Naive thymus-derived CD4-positive, alpha-beta T cell (primary cell): ENCODE results near the gene PIK3R1. TPM values are rescaled to one million over a fixed set of nuclear protein-coding genes. Genes with fewer than 3 reads are reported as not detected.

ENCODE experiments used
- ATAC-seq: fragments of 150-1000 bp; cut with Tn5 transposase; 2 replicates; pipeline ENCODE4 v1.10.0; 2021; ENCODE audit warnings: mild to moderate bottlenecking, moderate library complexity
- CTCF ChIA-PET: fragments of 350-600 bp; sonication (Branson Sonifier 250); formaldehyde crosslinking; loops from one replicate; lab custom pipeline; 2021; ENCODE audit warnings: antibody characterized with exemption; lab: Charles Lee
- POLR2A ChIA-PET: fragments of 350-600 bp; sonication (Branson Sonifier 250); formaldehyde crosslinking; loops from one replicate; lab custom pipeline; 2021; ENCODE audit warnings: antibody characterized with exemption, inconsistent platforms; lab: Charles Lee
- DNase-seq, 9 donors: peaks; one replicate each; pipeline versions ENCODE4 v3.0.0 to v3.0.0-alpha.2; 2020 to 2022; ENCODE audit warnings: mixed read lengths in 1 of 9
- H3K27ac ChIP-seq: one replicate; pipeline ENCODE4 v1.7.0; 2013; ENCODE audit warnings: mild to moderate bottlenecking, low read depth, low read length, moderate library complexity
- H3K27me3 ChIP-seq, 2 donors: one replicate each; pipeline ENCODE4 v1.7.0; 2013; ENCODE audit warnings: low read length in 2 of 2, mild to moderate bottlenecking in 2 of 2, moderate library complexity in 2 of 2; ENCODE audit not compliant: control insufficient read depth in 2 of 2, insufficient read depth in 2 of 2
- H3K36me3 ChIP-seq, 3 experiments: 1 replicate in 2 of 3; 2 replicates in 1 of 3; pipeline ENCODE4 v1.7.0; 2013; ENCODE audit warnings: low read length in 3 of 3, mild to moderate bottlenecking in 3 of 3, moderate library complexity in 1 of 3; ENCODE audit not compliant: insufficient read depth in 3 of 3, control insufficient read depth in 2 of 3
- H3K4me1 ChIP-seq, 2 donors: one replicate each; pipeline ENCODE4 v1.7.0; 2013; ENCODE audit warnings: low read length in 2 of 2, mild to moderate bottlenecking in 2 of 2, moderate library complexity in 1 of 2; ENCODE audit not compliant: control insufficient read depth in 2 of 2, insufficient read depth in 2 of 2
- H3K4me3 ChIP-seq: 2 replicates; pipeline ENCODE4 v1.7.0; 2013; ENCODE audit warnings: mild to moderate bottlenecking, low read length
- H3K9me3 ChIP-seq, 3 experiments: 1 replicate in 2 of 3; 2 replicates in 1 of 3; pipeline ENCODE4 v1.7.0; 2013; ENCODE audit warnings: low read length in 3 of 3; ENCODE audit not compliant: control insufficient read depth in 2 of 3
- H3K27ac Mint-ChIP-seq, 9 donors: one replicate each; pipeline ENCODE4 v1.8.0; 2020 to 2022; ENCODE audit warnings: mixed read lengths in 9 of 9, mild to moderate bottlenecking in 8 of 9, moderate library complexity in 5 of 9, inconsistent platforms in 2 of 9
- H3K27me3 Mint-ChIP-seq, 5 donors: one replicate each; pipeline ENCODE4 v1.8.0; 2021 to 2022; ENCODE audit warnings: mixed read lengths in 5 of 5, mild to moderate bottlenecking in 1 of 5
- H3K36me3 Mint-ChIP-seq, 5 donors: one replicate each; pipeline ENCODE4 v1.8.0; 2020 to 2022; ENCODE audit warnings: mixed read lengths in 5 of 5, mild to moderate bottlenecking in 3 of 5, inconsistent platforms in 1 of 5
- H3K4me1 Mint-ChIP-seq, 7 donors: one replicate each; pipeline ENCODE4 v1.8.0; 2020 to 2022; ENCODE audit warnings: mixed read lengths in 7 of 7, mild to moderate bottlenecking in 3 of 7, inconsistent platforms in 1 of 7
- H3K4me3 Mint-ChIP-seq, 10 donors: one replicate each; pipeline ENCODE4 v1.8.0; 2020 to 2022; ENCODE audit warnings: mild to moderate bottlenecking in 10 of 10, mixed read lengths in 10 of 10, moderate library complexity in 6 of 10, inconsistent platforms in 2 of 10
- H3K9me3 Mint-ChIP-seq, 11 donors: one replicate each; pipeline ENCODE4 v1.8.0; 2020 to 2022; ENCODE audit warnings: mixed read lengths in 11 of 11, mild to moderate bottlenecking in 4 of 11, inconsistent platforms in 1 of 11, moderate library complexity in 1 of 11
- intact Hi-C, 2 donors: fragments of 100-400 bp; cut with micrococcal nuclease; formaldehyde crosslinking; loops; one replicate each; pipeline ENCODE4 v1.15.1; 2023
- polyA plus RNA-seq, 2 donors: library from polyadenylated mRNA; unstranded; fragments of 300-500 nt; fragmentation: Illumina TruSeq; gene quantifications; one replicate each; pipeline ENCODE4 v1.2.3, GENCODE V29; 2021
- total RNA-seq, 6 experiments: library from RNA in 5 of 6; stranded (reverse) in 5 of 6; gene quantifications; 1 replicate in 5 of 6; 2 replicates in 1 of 6; pipeline ENCODE4 v1.2.3 and lab custom pipeline; 2021 to 2026

Gene PIK3R1
- total and polyA plus RNA-seq, 7 experiments from 2014 or later: 72.0 to 207 (median 119) TPM

- Mint-ChIP-seq H3K4me3 (peak overlapping the region; percentile 15 to 79 (median 58)), H3K27ac (peak overlapping the region; percentile 10 to 95 (median 91)), H3K36me3 (peaks cover 0 to 2% (median 0%) of the 10 kb centered on the region in 5 donors), H3K9me3 (no peaks in the 10 kb centered on the region), H3K4me1 (peaks cover 65 to 94% (median 89%) of the 10 kb centered on the region in 7 donors), H3K27me3 (no peaks in the 10 kb centered on the region)
- Histone ChIP-seq H3K4me1 (peaks cover 51 to 66% of the 10 kb centered on the region in 2 donors), H3K36me3 (no peaks in the 10 kb centered on the region), H3K4me3 (peak overlapping the region; percentile 5), H3K9me3 (no peaks in the 10 kb centered on the region), H3K27ac (peak overlapping the region; percentile 60), H3K27me3 (no peaks in the 10 kb centered on the region)
- intact Hi-C loops: loop anchor here (1.0 to 10.0 kb wide), 6 partner anchors 12 to 1247 kb away; partner anchors contain the start of gene PIK3R1 (in 2 of the 2)
- POLR2A ChIA-PET: interaction anchor here (1.0 to 2.7 kb wide), 4 partner anchors 13 to 1005 kb away, joined by 3 to 14 read pairs (median 4); partner anchors contain the start of gene PIK3R1
- DNase-seq (peak in 7 of 9 donors; percentile 28 to 70 (median 41)), ATAC-seq (peak; percentile 68)
- CTCF ChIA-PET: interaction anchor here (0.7 to 3.9 kb wide), 2 partner anchors 159 to 1005 kb away, joined by 4 to 33 read pairs; no protein-coding TSS in a partner anchor
Measured at GRCh38 chr5:68251386-68251785, 35.8 kb downstream of the PIK3R1 start.

GRCh38 chr5:68251804-68252522 lies 36.4 kb downstream of the PIK3R1 start:
- H3K4me1 Mint-ChIP-seq: peaks cover 65 to 96% (median 90%) of the 10 kb centered on the region in 7 donors
- no peaks in the 10 kb centered on the region for H3K36me3 ChIP-seq
- no peaks in the 10 kb centered on the region for H3K27me3 Mint-ChIP-seq
- peak overlapping the region; percentile 15 to 79 (median 58) for H3K4me3 Mint-ChIP-seq
- H3K9me3 ChIP-seq: no peaks in the 10 kb centered on the region
- peaks cover 0 to 5% (median 0%) of the 10 kb centered on the region in 5 donors for H3K36me3 Mint-ChIP-seq
- CTCF ChIA-PET: interaction anchor here (0.7 to 3.9 kb wide), 12 partner anchors 8 to 1037 kb away, joined by 3 to 33 read pairs (median 6); partner anchors contain the start of gene PIK3R1
- peak overlapping the region; percentile 38 to 95 (median 91) for H3K27ac Mint-ChIP-seq
- intact Hi-C loops: loop anchor here (1.0 to 10.0 kb wide), 9 partner anchors 13 to 1247 kb away; partner anchors contain the start of gene PIK3R1 (in 2 of the 2)
- no peak for DNase-seq
- POLR2A ChIA-PET: interaction anchor here (0.7 to 6.8 kb wide), 10 partner anchors 10 to 1005 kb away, joined by 3 to 39 read pairs (median 4); partner anchors contain the start of gene PIK3R1
- ATAC-seq: no peak
- H3K9me3 Mint-ChIP-seq: no peaks in the 10 kb centered on the region
- peaks cover 57 to 70% of the 10 kb centered on the region in 2 donors for H3K4me1 ChIP-seq
- peak overlapping the region; percentile 5 for H3K4me3 ChIP-seq
- H3K27ac ChIP-seq: peak overlapping the region; percentile 60
- H3K27me3 ChIP-seq: no peaks in the 10 kb centered on the region

DNA sequence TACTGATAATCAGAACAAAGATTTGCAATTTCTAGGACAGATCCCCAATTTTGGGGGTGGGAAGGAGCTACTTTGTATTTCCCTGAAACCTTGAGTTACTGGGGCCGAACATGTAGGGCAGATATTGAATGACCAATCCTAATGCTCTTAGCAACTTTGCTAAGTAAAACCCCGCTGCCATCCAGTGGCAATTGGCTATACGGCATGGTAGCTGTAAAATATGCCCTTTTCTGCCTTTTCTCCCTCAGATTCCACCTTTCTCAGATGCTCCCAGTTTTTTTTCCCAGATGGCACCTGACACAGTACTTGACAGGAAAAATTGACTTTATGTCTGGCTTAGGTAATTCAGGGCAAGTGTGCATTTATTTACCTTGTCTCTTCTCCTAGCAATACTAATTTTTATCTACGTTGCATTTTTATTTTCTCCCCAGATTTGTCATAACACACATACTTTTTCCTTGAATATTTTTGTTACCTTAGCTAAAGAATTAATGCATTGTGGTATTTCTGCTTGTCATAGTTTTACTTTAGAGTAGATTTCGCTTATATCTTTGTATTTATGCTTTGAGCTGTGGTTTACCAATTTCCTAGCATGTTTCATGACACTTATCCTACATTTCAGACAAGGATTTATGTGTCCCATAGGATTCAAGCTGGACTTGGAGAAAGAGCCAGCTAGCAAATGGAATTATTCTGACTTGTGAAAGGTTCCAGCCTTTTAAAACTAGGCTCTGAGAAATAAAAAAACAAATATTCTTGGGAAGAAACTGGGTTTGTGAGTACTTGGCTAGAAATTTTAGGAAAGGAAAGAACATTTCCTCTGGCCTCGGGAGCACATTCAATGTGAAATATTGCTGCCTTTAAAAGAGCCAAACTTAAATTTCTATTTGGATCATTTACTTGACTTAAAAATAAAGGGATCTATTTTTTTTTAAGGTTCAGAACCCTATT lies 37.4 kb downstream of the PIK3R1 start:
- H3K9me3 Mint-ChIP-seq: no peaks in the 10 kb centered on the region
- H3K4me3 ChIP-seq: no peak overlapping the region
- H3K27me3 ChIP-seq: no peaks in the 10 kb centered on the region
- peak overlapping the region; percentile 60 for H3K27ac ChIP-seq
- peak; percentile 53 for ATAC-seq
- peak in 5 of 9 donors; percentile 31 to 43 (median 33) for DNase-seq
- peaks cover 67 to 77% of the 10 kb centered on the region in 2 donors for H3K4me1 ChIP-seq
- peak overlapping the region in 5 of 10 donors; percentile 1 to 79 (median 57) for H3K4me3 Mint-ChIP-seq
- POLR2A ChIA-PET: interaction anchor here (0.7 to 6.8 kb wide), 10 partner anchors 9 to 1006 kb away, joined by 3 to 39 read pairs (median 3); partner anchors contain the start of gene PIK3R1
- CTCF ChIA-PET: interaction anchor here (0.6 to 3.9 kb wide), 17 partner anchors 8 to 1050 kb away, joined by 3 to 33 read pairs (median 4); partner anchors contain the start of gene PIK3R1
- no peaks in the 10 kb centered on the region for H3K27me3 Mint-ChIP-seq
- intact Hi-C loops: loop anchor here (1.0 to 10.0 kb wide), 7 partner anchors 36 to 1248 kb away; partner anchors contain the start of gene PIK3R1 (in 1 of the 2)
- peak overlapping the region in 8 of 9 donors; percentile 53 to 95 (median 92) for H3K27ac Mint-ChIP-seq
- H3K4me1 Mint-ChIP-seq: peaks cover 71 to 98% (median 94%) of the 10 kb centered on the region in 7 donors
- no peaks in the 10 kb centered on the region for H3K9me3 ChIP-seq
- no peaks in the 10 kb centered on the region for H3K36me3 ChIP-seq
- H3K36me3 Mint-ChIP-seq: peaks cover 0 to 8% (median 0%) of the 10 kb centered on the region in 5 donors

DNA sequence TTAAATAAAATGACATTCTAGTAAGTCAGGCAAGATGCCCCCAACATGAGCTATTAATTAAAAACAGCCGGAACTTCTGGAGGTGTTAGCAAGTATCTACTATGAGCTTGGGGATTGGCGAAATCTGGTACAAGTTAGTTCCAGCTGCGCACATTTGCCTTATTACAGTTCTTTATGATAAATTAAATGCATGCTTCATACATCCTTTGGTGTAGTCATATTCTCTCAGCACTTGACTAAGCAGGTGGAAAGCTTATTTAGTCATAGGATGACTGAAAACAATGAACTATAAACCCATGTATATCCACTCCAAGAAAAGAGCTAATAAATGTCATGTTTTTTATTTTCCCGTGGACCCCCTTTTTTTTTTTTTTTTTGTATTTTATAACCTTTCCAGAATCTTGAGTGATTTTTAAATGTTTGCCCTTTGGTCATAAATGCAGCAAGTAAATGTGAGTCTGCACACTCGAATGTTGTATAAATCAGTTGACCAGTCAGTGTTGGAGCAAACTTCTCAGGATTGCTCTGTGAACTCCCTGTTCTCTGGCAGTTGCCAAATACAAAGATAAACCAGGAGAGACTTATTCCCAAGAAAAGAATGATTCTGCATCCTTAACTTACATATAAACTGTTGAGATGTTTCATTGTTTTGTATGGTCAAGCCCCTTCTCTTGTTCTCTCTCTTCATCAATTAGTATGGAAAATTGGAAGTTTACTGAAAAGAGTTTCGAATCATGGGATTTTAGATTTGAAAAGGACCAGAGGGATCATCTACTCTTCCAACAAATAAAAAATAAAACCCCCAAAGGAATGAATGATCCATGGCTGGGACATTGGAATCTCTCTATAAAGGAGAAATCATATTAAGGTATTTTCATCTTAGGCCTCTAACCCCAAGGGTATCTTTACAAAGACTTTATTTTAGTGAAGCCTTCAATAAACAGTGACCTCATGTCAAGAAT lies 38.3 kb downstream of the PIK3R1 start:
- H3K9me3 ChIP-seq: no peaks in the 10 kb centered on the region
- Mint-ChIP-seq H3K36me3 (peaks cover 0 to 8% (median 0%) of the 10 kb centered on the region in 5 donors), H3K9me3 (no peaks in the 10 kb centered on the region), H3K27ac (peak overlapping the region in 8 of 9 donors; percentile 75 to 95 (median 90)), H3K4me3 (peak overlapping the region in 6 of 10 donors; percentile 1 to 80 (median 34)), H3K4me1 (peaks cover 74 to 99% (median 96%) of the 10 kb centered on the region in 7 donors), H3K27me3 (no peaks in the 10 kb centered on the region)
- H3K4me3 ChIP-seq: no peak overlapping the region
- ChIA-PET POLR2A (interaction anchor here (0.7 to 6.8 kb wide), 9 partner anchors 10 to 1007 kb away, joined by 3 to 39 read pairs (median 7); partner anchors contain the start of gene PIK3R1), CTCF (interaction anchor here (0.6 to 3.9 kb wide), 16 partner anchors 7 to 1051 kb away, joined by 3 to 33 read pairs (median 4); partner anchors contain the start of gene PIK3R1)
- H3K27me3 ChIP-seq: no peaks in the 10 kb centered on the region
- ATAC-seq (no peak), DNase-seq (no peak)
- intact Hi-C loops: loop anchor here (2.0 to 10.0 kb wide), 8 partner anchors 17 to 1249 kb away; partner anchors contain the start of gene PIK3R1 (in 1 of the 2)
- H3K36me3 ChIP-seq: no peaks in the 10 kb centered on the region
- H3K4me1 ChIP-seq: peaks cover 76 to 87% of the 10 kb centered on the region in 2 donors
- peak overlapping the region; percentile 59 for H3K27ac ChIP-seq

- intact Hi-C loops: loop anchor here (1.0 to 10.0 kb wide), 7 partner anchors 16 to 1250 kb away; partner anchors contain the start of gene PIK3R1 (in 2 of the 2)
- Histone ChIP-seq H3K9me3 (no peaks in the 10 kb centered on the region), H3K27ac (peak overlapping the region; percentile 59), H3K4me3 (peak overlapping the region; percentile 40), H3K36me3 (no peaks in the 10 kb centered on the region), H3K27me3 (no peaks in the 10 kb centered on the region), H3K4me1 (peaks cover 85 to 87% of the 10 kb centered on the region in 2 donors)
- Mint-ChIP-seq H3K36me3 (peaks cover 0 to 8% (median 0%) of the 10 kb centered on the region in 5 donors), H3K27me3 (no peaks in the 10 kb centered on the region), H3K9me3 (no peaks in the 10 kb centered on the region), H3K27ac (peak overlapping the region in 8 of 9 donors; percentile 75 to 95 (median 90)), H3K4me3 (peak overlapping the region in 7 of 10 donors; percentile 1 to 84 (median 77)), H3K4me1 (peaks cover 72 to 99% (median 96%) of the 10 kb centered on the region in 7 donors)
- CTCF ChIA-PET: interaction anchor here (0.7 to 3.0 kb wide), 6 partner anchors 9 to 1008 kb away, joined by 3 to 13 read pairs (median 4); no protein-coding TSS in a partner anchor
- no peak for ATAC-seq
- POLR2A ChIA-PET: interaction anchor here (1.0 to 6.8 kb wide), 8 partner anchors 8 to 904 kb away, joined by 3 to 39 read pairs (median 6); partner anchors contain the start of gene PIK3R1
- DNase-seq: no peak
Measured at GRCh38 chr5:68254810-68255209, 39.3 kb downstream of the PIK3R1 start.
